GM10847 (cell line): Measurements from ENCODE around the gene CD274.

Experiments
- POLR2A ChIP-seq: IDR thresholded peaks from 2 replicates; pipeline ENCODE4 v1.6.1; 2011; ENCODE audit not compliant: insufficient read length; ENCODE audit errors: extremely low read depth

CD274 gene

DNA sequence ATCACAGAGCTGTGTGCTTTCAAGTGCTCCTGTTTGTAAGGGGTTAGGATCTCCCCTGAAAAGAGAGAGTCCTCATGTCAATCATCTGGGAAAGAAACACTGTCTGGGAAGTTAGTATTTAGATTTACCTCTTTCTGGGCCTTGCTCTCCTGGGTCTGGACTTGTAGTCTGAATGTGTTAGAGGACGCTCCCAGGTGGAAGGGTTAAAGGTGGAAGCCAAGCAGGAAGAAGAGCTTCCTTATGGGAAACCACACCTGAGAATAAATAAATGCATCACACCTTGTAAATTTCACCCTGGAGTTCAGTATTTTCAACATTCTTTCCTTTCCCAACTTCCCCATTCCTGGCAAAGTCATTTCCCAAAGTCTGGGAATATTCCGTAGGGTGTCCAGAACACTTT is 13.9 kb upstream of the CD274 start:
- no peak for TF ChIP-seq POLR2A

DNA sequence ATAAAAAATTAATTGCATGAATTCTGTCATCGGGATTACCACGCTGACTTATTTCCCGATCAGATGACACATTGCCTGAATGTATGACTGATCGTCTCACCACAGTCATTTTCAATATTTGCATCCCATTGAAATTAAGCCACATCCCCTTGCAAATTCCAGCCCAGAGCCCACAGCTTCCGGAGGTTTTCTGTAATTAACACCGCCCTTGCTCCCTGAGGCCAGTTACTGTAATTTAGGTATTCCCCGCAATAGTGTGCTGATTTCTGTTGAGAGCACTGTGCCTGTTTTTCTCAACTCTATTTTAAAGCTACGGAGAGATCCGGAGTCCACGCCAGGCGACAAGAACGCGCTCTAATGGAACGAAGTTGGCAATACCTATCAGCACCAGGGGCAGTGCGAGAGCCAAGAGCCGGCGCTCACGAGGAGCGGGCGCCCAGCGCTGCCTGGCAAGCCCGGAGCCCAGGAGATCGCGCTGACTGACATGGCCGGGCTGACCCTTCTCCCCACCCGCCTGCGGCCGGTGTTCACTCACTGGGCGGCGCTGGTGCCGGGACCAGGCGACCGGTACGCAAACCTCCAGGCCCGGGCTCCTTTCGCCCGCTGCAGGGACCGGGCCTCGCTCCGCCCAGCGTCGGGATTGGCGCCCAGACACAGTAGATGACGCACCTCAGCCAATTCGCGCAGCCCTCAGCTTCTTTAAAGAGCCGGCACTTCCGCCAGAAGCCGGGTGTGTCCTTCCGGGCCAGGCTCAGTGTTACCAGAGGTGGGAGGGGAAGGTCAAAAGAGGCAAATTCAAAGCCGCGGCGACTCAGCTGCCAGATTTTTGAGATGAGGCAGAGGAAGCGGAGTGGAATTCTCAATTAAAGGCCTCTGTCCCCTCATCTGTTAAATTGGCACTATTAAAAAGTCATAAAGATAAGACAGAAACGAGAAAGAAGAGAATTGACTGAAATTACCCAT is 12.8 kb upstream of the CD274 start, which contains the start of gene PLGRKT:
TSS of gene PLGRKT (minus strand) at position 672 of the 963 bp plus-strand sequence. CDS start 5,948 bp downstream, outside the sequence.
- peak; percentile 85 for TF ChIP-seq POLR2A

DNA sequence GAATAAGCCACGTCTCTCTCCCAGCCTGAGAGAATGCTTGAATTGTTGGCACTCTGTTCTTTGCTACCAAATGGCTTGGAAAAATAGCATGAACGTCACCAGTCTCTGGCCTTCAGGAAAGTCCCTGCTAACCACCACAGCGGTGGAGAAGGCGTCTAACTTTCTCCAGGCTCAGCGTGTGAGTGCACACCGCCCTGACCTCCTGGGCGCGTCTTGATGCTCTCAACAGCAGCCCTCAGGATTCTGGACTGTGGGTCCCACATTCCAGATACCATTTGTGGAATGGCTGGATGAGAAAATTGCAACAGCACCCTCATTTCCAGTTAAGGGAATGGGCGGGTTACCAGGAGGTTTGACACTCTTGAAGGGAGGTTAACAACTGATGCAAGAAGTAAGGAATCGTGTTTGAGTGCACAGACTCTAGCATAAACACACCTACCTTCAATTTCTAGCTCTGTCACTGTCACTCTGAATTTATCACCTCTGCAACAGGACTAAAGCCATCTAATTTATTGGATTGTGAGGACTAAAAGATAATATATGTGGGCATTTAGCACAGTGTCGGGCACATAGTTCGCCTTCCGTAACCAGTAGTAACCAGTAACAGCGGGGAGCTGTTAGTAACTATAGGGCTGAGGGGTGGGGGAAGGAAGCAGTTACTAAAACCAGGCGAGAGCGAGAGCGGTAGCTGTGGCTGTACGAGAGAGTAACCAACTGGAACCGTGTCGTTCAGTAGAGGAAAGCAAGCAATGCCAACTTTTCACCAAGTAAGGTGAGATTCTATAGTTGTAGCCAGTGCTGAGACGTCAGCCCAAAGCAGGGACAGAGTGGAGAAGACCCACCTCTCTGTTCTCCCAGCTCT is 11.8 kb upstream of the CD274 start:
- TF ChIP-seq POLR2A, result no peak

DNA sequence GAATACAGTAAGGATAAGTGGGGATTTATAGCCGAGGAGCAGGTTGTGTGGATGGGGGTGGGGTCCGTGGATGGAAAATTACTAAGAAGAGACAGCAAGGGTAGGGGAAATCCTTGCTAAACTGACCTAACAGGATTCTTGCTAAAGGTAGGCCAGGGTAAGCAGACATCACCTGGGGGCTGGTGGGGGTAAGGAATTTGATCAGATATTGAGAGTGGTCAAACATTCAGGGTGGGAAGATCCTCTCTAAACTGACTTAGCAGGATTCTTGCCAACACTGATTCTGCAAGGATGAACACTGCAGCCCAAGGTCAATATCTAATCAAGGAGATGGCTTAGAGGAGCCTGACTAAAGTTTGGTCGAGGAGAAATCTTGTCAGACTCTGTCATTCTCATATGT is 9.9 kb upstream of the CD274 start:
- TF ChIP-seq POLR2A, result no peak

DNA sequence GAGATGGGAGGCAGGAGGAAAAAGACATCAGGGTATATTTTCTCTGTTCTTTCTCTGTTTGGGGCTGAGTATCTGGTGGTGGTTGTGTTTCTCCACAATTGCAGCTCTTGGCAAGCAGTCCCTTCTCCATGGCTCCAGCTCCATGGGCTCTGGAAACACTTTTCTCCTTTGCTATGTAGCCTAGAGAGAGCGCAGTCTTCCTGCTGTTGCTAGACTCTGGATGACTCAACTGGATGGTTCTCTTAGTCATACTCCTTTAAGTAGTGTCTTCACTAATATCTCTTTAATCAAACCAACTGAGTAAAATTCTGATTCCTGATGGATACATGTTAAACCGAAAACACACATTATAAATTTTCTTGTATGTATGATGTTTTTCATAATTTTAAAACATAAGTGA is 9.3 kb upstream of the CD274 start:
- no peak for TF ChIP-seq POLR2A

DNA sequence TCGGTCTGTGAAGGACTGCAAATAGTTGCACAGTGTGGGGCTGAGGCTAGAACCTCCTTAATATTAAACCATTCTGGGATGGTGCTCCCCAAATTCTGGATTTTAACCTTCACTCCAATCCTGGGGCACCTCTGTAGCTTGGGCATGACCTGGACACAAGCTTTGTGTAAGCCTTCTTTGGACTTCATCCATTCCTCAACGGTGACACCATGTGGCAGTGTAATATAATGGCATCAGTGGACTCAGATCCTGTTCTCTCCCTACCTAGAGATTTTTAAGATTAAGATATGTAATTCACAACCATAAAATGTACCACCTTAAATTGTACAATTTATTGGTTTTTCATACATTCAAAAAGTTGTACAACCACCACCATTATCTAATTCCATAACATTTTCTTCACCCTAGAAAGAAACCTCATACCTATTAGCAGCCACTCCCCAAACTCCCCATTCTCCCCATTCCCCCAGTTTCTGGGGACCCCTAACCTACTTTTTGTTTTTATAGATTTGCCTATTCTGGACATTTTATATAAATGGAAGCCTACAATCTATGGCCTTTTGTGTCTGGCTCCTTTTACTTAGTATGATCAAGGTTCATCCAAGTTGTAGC is 7.8 kb upstream of the CD274 start:
- TF ChIP-seq POLR2A, result no peak

DNA sequence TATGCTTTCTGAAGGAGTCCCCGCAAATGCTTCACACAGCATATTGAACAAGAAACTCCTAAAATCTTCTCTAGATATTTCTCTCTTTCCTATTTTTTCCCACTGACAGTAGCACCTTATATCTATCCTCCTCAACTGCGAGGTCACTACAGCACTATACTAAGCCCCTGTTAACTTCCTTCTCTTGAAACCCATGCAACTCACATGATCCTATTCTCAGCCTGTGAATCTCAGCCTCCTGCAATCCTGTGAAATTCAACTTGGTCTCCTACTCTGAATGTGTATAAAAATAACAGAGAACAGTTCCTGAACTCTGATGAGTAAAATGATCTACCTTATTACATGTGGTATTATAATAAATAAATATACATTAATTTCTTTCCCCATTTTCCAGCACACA is 6.5 kb upstream of the CD274 start:
- no peak for TF ChIP-seq POLR2A

DNA sequence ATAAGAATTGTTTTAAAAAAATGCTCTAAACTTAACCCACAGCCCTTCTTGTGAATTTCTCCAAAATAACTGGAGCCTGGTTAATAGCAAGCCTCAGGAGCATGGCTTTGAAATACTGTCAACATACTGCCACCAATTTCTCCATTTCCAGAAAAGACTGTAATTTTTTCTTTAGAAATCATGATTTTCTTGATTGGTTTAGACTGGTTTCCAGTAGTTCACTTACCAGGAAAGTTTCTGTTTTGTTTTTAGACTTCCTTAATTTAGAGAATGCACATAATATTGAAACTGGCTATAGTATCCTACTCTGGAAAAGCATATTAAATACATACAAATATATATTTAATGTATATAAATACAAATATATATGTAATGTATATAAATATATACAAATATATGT is 4.5 kb upstream of the CD274 start:
- no peak for TF ChIP-seq POLR2A

DNA sequence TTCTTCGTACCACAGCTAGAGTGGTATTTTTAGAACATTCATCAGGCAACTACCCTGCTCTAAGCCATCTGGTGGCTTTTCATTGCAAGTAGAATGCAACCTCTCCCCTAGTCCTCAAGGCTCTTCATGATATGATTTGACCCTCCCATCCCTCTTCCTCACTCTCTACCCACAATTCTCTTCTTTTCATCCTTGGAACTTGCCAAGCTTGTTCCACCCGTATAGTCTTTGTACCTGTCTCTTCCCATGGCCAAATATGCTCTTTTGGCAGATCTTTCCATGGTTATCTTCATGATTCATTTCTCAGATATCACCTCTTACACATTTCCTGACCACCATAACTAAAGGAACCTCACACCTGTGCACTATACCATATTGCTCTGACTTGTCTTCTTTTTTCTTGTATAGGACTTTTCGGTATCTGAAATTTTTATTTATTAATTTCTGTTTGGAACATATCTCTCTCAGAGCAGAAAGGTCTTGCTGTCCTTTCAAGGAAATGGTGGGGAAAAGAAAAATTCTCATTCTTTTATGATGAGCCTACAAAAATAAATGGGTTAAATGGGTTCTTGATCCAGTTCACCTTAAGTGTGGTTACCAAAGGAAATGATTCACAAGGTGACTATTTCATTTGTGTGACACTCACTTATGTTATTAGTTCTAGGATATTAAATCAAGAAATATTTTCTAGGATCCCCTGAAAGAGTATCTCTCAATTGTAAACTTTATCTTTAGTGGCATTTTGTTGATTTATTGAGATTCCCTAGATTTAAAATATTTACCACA is 3.7 kb upstream of the CD274 start:
- no peak for TF ChIP-seq POLR2A

DNA sequence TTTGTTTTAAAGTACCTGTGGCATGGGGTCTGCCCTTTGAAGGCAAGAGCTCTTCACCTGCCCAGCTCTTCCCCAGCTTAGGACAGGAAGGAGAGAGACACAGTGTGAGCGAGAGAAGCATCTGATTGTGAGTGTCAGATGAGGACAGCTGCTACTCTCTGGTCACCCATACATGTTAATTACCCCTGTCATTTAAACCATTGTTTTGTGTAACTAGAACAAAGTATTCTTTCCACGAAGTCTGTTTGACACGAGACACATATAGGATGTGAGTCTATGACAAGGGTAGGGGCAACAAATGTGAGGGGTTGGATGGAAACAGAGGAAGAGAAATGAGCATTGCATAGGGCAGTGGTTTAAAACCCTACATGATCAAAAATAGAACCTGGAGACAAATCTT is 3.0 kb upstream of the CD274 start:
- no peak for TF ChIP-seq POLR2A

DNA sequence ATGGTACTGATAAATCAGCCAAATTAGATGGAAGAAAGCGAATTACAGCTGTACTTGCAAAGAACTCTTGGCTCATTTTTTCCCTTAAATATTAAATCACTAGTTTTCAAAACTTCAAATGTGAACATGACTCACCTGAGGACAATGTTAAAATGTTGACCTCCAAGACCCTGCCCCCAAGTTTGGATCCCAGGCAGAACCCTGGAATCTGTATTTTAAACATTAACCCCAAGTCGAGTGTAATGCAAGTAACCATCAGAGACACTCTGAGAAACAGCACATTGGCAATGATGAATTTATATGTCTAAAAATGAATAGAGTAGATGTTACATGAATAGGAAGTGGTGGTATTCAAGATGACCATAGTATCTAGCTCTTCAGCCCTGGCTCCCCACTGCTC is 2.3 kb upstream of the CD274 start:
- TF ChIP-seq POLR2A, result no peak

DNA sequence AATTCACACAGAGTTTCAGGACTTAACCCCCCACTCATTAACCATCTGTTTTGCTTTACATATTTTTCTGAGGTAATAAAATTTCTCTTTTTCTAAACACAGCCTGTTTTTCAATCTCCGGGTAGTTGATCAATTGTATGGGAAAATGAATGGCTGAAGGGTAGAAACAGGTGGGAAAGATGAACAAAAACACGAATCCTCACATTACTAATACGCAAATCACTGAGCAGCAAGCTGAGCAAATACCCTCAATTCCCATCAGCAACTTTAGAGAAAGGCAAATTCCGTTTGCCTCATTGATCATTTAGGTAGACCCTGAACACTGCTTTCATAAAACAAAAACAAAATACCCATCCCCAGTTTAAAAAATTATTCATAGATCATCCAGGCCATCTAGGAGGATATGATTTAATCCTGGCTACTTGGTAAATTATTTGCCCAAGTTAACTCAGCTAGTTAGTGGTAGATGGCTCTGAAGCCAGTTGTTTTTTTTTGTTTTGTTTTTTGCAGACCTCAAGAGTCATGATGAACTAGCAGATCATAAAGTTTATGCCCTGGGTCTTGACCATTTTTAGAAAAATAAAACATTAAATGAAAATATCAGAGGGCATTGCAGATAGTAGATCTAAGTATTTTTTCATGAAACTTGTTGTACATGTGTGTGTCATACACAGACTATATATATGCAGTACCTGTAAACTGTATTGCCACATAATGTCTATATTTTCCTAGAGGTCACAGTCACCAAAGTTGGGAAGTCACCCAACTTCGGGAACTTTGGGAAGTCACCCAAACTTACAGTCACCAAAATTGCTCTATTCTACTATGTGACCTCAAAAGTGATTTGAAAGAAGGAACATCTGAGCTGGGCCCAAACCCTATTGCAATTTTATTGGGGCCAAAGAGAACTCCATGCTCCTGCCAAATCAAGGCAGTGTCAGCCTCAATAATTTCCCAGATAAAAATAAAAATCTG is 1.6 kb upstream of the CD274 start:
- no peak for TF ChIP-seq POLR2A

DNA sequence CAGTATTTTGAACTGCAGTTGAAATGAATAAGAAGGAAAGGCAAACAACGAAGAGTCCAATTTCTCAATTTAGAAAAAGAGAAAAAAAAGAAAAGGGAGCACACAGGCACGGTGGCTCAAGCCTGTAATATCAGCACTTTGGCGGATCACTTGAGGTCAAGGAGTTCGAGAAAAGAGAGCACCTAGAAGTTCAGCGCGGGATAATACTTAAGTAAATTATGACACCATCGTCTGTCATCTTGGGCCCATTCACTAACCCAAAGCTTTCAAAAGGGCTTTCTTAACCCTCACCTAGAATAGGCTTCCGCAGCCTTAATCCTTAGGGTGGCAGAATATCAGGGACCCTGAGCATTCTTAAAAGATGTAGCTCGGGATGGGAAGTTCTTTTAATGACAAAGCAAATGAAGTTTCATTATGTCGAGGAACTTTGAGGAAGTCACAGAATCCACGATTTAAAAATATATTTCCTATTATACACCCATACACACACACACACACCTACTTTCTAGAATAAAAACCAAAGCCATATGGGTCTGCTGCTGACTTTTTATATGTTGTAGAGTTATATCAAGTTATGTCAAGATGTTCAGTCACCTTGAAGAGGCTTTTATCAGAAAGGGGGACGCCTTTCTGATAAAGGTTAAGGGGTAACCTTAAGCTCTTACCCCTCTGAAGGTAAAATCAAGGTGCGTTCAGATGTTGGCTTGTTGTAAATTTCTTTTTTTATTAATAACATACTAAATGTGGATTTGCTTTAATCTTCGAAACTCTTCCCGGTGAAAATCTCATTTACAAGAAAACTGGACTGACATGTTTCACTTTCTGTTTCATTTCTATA is 602 bp upstream of the CD274 start:
- no peak for TF ChIP-seq POLR2A
